ENCODE data around the gene BMF.

Gene BMF

GRCh38 chr15:40062816-40063562 is 45.7 kb downstream of the BMF start:
- no peak for DNase-seq

- no peak for DNase-seq
Observed at GRCh38 chr15:40061212-40061901, 47.3 kb downstream of the BMF start.

- DNase-seq = no peak
Observed at GRCh38 chr15:40060236-40060961, 48.3 kb downstream of the BMF start.

- DNase-seq = no peak
Observed at GRCh38 chr15:40059821-40060220, 48.9 kb downstream of the BMF start.

GRCh38 chr15:40058476-40059140 is 50.1 kb downstream of the BMF start:
- no peak for DNase-seq

- no peak for DNase-seq
Observed at GRCh38 chr15:40055576-40056293, 52.9 kb downstream of the BMF start.

GRCh38 chr15:40054855-40055575 is 53.7 kb downstream of the BMF start:
- peak; percentile 43 for DNase-seq

- DNase-seq = no peak
Observed at GRCh38 chr15:40054605-40054854, 54.1 kb downstream of the BMF start.

- DNase-seq = no peak
Observed at GRCh38 chr15:40053831-40054604, 54.7 kb downstream of the BMF start.

- no peak for DNase-seq
Observed at GRCh38 chr15:40053079-40053830, 55.4 kb downstream of the BMF start.

- DNase-seq = no peak
Observed at GRCh38 chr15:40052604-40053003, 56.1 kb downstream of the BMF start.

GRCh38 chr15:40051616-40052415 is 56.9 kb downstream of the BMF start:
- no peak for DNase-seq

GRCh38 chr15:40050788-40051470 is 57.8 kb downstream of the BMF start:
- no peak for DNase-seq

- DNase-seq = no peak
Observed at GRCh38 chr15:40048926-40049475, 59.7 kb downstream of the BMF start.

GRCh38 chr15:40048211-40048792 is 60.4 kb downstream of the BMF start:
- DNase-seq = no peak

- no peak for DNase-seq
Observed at GRCh38 chr15:40047415-40048210, 61.1 kb downstream of the BMF start.

- DNase-seq = no peak
Observed at GRCh38 chr15:40046721-40047414, 61.8 kb downstream of the BMF start.

Data from NCI-H1105 treated with DMSO at 0.1 percent for 48 hours (cell line).